Caco-2 (cell line): ENCODE results near the gene FANCC. TPM values are rescaled to one million over a fixed set of nuclear protein-coding genes. Genes with fewer than 3 reads are reported as not detected.
"Not testable (repeated sequence)": the region's sequence is repeated elsewhere in the genome, so short reads cannot be mapped to it uniquely, and the experiment has no call there.

ENCODE experiments used
- BruUV-seq: library from RNA; stranded (reverse); fragments of 400-500 nt; replicated peaks from 2 replicates; lab custom pipeline; 2021; lab: Mats Ljungman, UMichigan
- CTCF ChIA-PET: fragments of 300-600 bp; sonication (Branson Sonifier 250); formaldehyde crosslinking; loops from one replicate; lab custom pipeline; 2022; ENCODE audit warnings: antibody characterized with exemption; lab: Charles Lee
- POLR2A ChIA-PET: fragments of 300-600 bp; sonication (Branson Sonifier 250); formaldehyde crosslinking; loops from one replicate; lab custom pipeline; 2022; ENCODE audit warnings: antibody characterized with exemption; lab: Charles Lee
- DNase-seq, 2 experiments: peaks; one replicate each; pipeline versions ENCODE4 v3.0.0 to v3.0.0-alpha.2; 2020 to 2022
- H3K27me3 ChIP-seq: replicated peaks from 2 replicates; pipeline ENCODE4 v1.6.0; 2011; ENCODE audit warnings: low read length; ENCODE audit not compliant: control insufficient read depth, insufficient read depth
- H3K36me3 ChIP-seq: 2 replicates; pipeline ENCODE4 v1.5.1; 2011; ENCODE audit warnings: low read length; ENCODE audit not compliant: control insufficient read depth, insufficient read depth
- H3K4me1 ChIP-seq: fragments of 250-450 bp; sonication (Bioruptor Pico); 2 replicates; pipeline ENCODE4 v1.5.1; 2020; ENCODE audit warnings: mild to moderate bottlenecking
- H3K4me3 ChIP-seq: 2 replicates; pipeline ENCODE4 v1.5.1; 2011; ENCODE audit warnings: low read depth, mild to moderate bottlenecking, control low read depth, low read length
- H3K9me3 ChIP-seq: fragments of 250-450 bp; sonication (Bioruptor Pico); 2 replicates; pipeline ENCODE4 v1.5.1; 2020; ENCODE audit warnings: mild to moderate bottlenecking, moderate library complexity
- H3K27ac Mint-ChIP-seq: one replicate; pipeline ENCODE4 v1.8.0; 2022; ENCODE audit warnings: mixed read lengths; ENCODE audit not compliant: unreplicated experiment
- H3K27me3 Mint-ChIP-seq: one replicate; pipeline ENCODE4 v1.8.0; 2022; ENCODE audit warnings: mixed read lengths; ENCODE audit not compliant: insufficient read depth, unreplicated experiment
- H3K36me3 Mint-ChIP-seq: one replicate; pipeline ENCODE4 v1.8.0; 2022; ENCODE audit warnings: mild to moderate bottlenecking, mixed read lengths; ENCODE audit not compliant: insufficient read depth, unreplicated experiment
- H3K4me1 Mint-ChIP-seq: one replicate; pipeline ENCODE4 v1.8.0; 2022; ENCODE audit warnings: low read depth, mixed read lengths; ENCODE audit not compliant: unreplicated experiment
- H3K4me3 Mint-ChIP-seq: one replicate; pipeline ENCODE4 v1.8.0; 2022; ENCODE audit warnings: mild to moderate bottlenecking, moderate library complexity, mixed read lengths; ENCODE audit not compliant: unreplicated experiment
- H3K9me3 Mint-ChIP-seq: one replicate; pipeline ENCODE4 v1.8.0; 2022; ENCODE audit warnings: mixed read lengths; ENCODE audit not compliant: unreplicated experiment
- CTCF ChIP-seq, 2 experiments: fragments of 200-600 bp in 1 of 2; IDR thresholded peaks; 1 replicate in 1 of 2; 2 replicates in 1 of 2; pipeline versions ENCODE4 v1.5.1 to v1.8.0; 2011 to 2022; ENCODE audit warnings: antibody characterized with exemption in 1 of 2, control low read depth in 1 of 2, inconsistent platforms in 1 of 2, low read depth in 1 of 2, low read length in 1 of 2, mild to moderate bottlenecking in 1 of 2, moderate library complexity in 1 of 2; ENCODE audit not compliant: insufficient read depth in 1 of 2, severe bottlenecking in 1 of 2, unreplicated experiment in 1 of 2
- intact Hi-C: fragments of 100-400 bp; cut with micrococcal nuclease; formaldehyde crosslinking; loops from one replicate; pipeline ENCODE4 v1.10.0; 2022; ENCODE audit not compliant: unreplicated experiment
- total RNA-seq: library from RNA; stranded (reverse); gene quantifications from 2 replicates; pipeline ENCODE4 v1.2.3, GENCODE V29; 2022

The FANCC gene
- total RNA-seq, 1 experiment from 2014 or later: 29.2 TPM

- Mint-ChIP-seq H3K4me1 (peaks cover 7% of the 10 kb centered on the region), H3K27ac (no peak overlapping the region), H3K36me3 (no peaks in the 10 kb centered on the region), H3K9me3 (peaks cover 22% of the 10 kb centered on the region), H3K27me3 (no peaks in the 10 kb centered on the region), H3K4me3 (no peak overlapping the region)
- H3K4me1 ChIP-seq: no peaks in the 10 kb centered on the region
- H3K27me3 ChIP-seq: no peaks in the 10 kb centered on the region
- no peak for DNase-seq
- peaks cover 10% of the 10 kb centered on the region for H3K9me3 ChIP-seq
- no peak for TF ChIP-seq CTCF (IDR thresholded peaks at IDR 0.05; ENCODE audit: insufficient read depth in 1 of 2, low read depth in 1 of 2, low read length in 1 of 2, severe bottlenecking in 1 of 2, unreplicated experiment in 1 of 2)
- no peaks in the 10 kb centered on the region for H3K36me3 ChIP-seq
- no TSS peak for BruUV-seq
- ChIA-PET POLR2A (no interaction called here), CTCF (no interaction called here)
- intact Hi-C loops: no loop called here
- no peak overlapping the region for H3K4me3 ChIP-seq
Measured at GRCh38 chr9:95280745-95281144, 36.8 kb downstream of the FANCC start.

GRCh38 chr9:95277509-95277908, 40.0 kb downstream of the FANCC start:
- intact Hi-C loops: no loop called here
- TF ChIP-seq CTCF (IDR thresholded peaks at IDR 0.05; ENCODE audit: insufficient read depth in 1 of 2, low read depth in 1 of 2, low read length in 1 of 2, severe bottlenecking in 1 of 2, unreplicated experiment in 1 of 2): no peak
- Histone ChIP-seq H3K4me3 (no peak overlapping the region), H3K4me1 (no peaks in the 10 kb centered on the region), H3K9me3 (peaks cover 10% of the 10 kb centered on the region), H3K27me3 (no peaks in the 10 kb centered on the region), H3K36me3 (no peaks in the 10 kb centered on the region)
- H3K4me1 Mint-ChIP-seq: no peaks in the 10 kb centered on the region
- DNase-seq: no peak
- H3K27me3 Mint-ChIP-seq: no peaks in the 10 kb centered on the region
- ChIA-PET POLR2A (no interaction called here), CTCF (no interaction called here)
- H3K27ac Mint-ChIP-seq: no peak overlapping the region
- BruUV-seq: no TSS peak
- peaks cover 22% of the 10 kb centered on the region for H3K9me3 Mint-ChIP-seq
- H3K36me3 Mint-ChIP-seq: peaks cover 12% of the 10 kb centered on the region
- H3K4me3 Mint-ChIP-seq: no peak overlapping the region

GRCh38 chr9:95276395-95276954, 41.0 kb downstream of the FANCC start:
- Mint-ChIP-seq H3K27me3 (no peaks in the 10 kb centered on the region), H3K4me1 (peaks cover under 1% of the 10 kb centered on the region), H3K4me3 (no peak overlapping the region), H3K9me3 (peaks cover 23% of the 10 kb centered on the region), H3K27ac (no peak overlapping the region), H3K36me3 (peaks cover 12% of the 10 kb centered on the region)
- no peak for TF ChIP-seq CTCF (IDR thresholded peaks at IDR 0.05; ENCODE audit: insufficient read depth in 1 of 2, low read depth in 1 of 2, low read length in 1 of 2, severe bottlenecking in 1 of 2, unreplicated experiment in 1 of 2)
- intact Hi-C loops: no loop called here
- Histone ChIP-seq H3K36me3 (no peaks in the 10 kb centered on the region), H3K4me1 (no peaks in the 10 kb centered on the region), H3K27me3 (no peaks in the 10 kb centered on the region), H3K9me3 (peaks cover 7% of the 10 kb centered on the region), H3K4me3 (no peak overlapping the region)
- no peak for DNase-seq
- ChIA-PET POLR2A (no interaction called here), CTCF (interaction anchor here (0.6 kb wide), 1 partner anchor 11 kb away, joined by 5 read pairs; no protein-coding TSS in a partner anchor)
- no TSS peak for BruUV-seq

GRCh38 chr9:95274160-95274559, 43.3 kb downstream of the FANCC start:
- H3K9me3 Mint-ChIP-seq, H3K9me3 ChIP-seq, CTCF ChIA-PET, H3K27me3 Mint-ChIP-seq, DNase-seq, H3K27ac Mint-ChIP-seq, BruUV-seq, H3K4me3 ChIP-seq, H3K4me3 Mint-ChIP-seq, H3K36me3 ChIP-seq, H3K27me3 ChIP-seq, intact Hi-C loops, POLR2A ChIA-PET: not testable (repeated sequence)
- Mint-ChIP-seq H3K4me1 (peaks cover 18% of the 10 kb centered on the region), H3K36me3 (peaks cover 12% of the 10 kb centered on the region)
- peaks cover 19% of the 10 kb centered on the region for H3K4me1 ChIP-seq
